Nephron (organoid): Measurements from ENCODE around the gene JAZF1.

Experiments
- H3K27ac Mint-ChIP-seq, 3 experiments: 2 replicates each; pipeline ENCODE4 v1.8.0; 2020; ENCODE audit warnings: mixed read lengths in 3 of 3, mild to moderate bottlenecking in 2 of 3, moderate library complexity in 1 of 3
- H3K27me3 Mint-ChIP-seq: 2 replicates; pipeline ENCODE4 v1.8.0; 2021; ENCODE audit warnings: low read depth, mild to moderate bottlenecking, moderate library complexity, mixed read lengths
- H3K36me3 Mint-ChIP-seq: 2 replicates; pipeline ENCODE4 v1.8.0; 2020; ENCODE audit warnings: low read depth, mixed read lengths
- H3K4me1 Mint-ChIP-seq: 2 replicates; pipeline ENCODE4 v1.8.0; 2020; ENCODE audit warnings: mixed read lengths
- H3K4me3 Mint-ChIP-seq, 3 experiments: 2 replicates each; pipeline ENCODE4 v1.8.0; 2020; ENCODE audit warnings: mild to moderate bottlenecking in 3 of 3, mixed read lengths in 3 of 3, moderate library complexity in 2 of 3
- H3K9me3 Mint-ChIP-seq: 2 replicates; pipeline ENCODE4 v1.8.0; 2020; ENCODE audit warnings: mixed read lengths
- TF ChIP-seq, protein P1 (sequence below), 3 experiments: fragments of 200-600 bp; sonication (generic); IDR thresholded peaks; one replicate each; pipeline ENCODE4 v1.5.0; 2021; ENCODE audit warnings: antibody characterized with exemption in 3 of 3; ENCODE audit not compliant: unreplicated experiment in 3 of 3

Gene JAZF1

DNA sequence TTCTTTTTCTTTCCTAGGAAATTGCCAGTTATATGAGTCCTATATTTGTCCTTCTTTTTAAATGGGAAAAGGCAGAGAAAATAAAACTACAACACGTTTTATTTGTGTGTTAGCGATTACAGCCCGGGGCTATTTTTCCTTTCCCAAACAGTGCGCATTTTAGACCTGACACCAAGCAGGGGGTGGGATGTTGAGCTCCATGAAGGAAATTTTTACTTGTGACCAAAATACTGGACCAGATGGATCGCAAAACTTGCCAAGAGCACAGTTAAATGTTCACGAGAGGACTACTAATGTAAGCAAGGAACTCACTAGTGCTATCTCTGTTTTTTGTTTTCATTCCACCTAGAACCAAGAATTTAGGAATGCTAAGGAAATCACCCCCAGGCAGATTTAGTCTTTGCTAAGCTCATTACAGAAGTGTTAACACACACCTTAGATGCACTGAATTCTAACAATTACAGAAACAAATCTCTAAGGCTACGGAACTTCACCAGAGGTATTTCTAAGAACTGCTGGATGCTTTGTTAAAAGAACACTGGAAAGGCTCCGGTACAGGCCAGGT lies 114.8 kb downstream of the JAZF1 start:
- no peaks in the 10 kb centered on the region for H3K27me3 Mint-ChIP-seq
- no peaks in the 10 kb centered on the region for H3K9me3 Mint-ChIP-seq
- H3K36me3 Mint-ChIP-seq: no peaks in the 10 kb centered on the region
- no peak overlapping the region for H3K4me3 Mint-ChIP-seq
- H3K27ac Mint-ChIP-seq: peak overlapping the region in 2 of 3 experiments; percentile 68 to 77
- TF ChIP-seq, protein P1, sequence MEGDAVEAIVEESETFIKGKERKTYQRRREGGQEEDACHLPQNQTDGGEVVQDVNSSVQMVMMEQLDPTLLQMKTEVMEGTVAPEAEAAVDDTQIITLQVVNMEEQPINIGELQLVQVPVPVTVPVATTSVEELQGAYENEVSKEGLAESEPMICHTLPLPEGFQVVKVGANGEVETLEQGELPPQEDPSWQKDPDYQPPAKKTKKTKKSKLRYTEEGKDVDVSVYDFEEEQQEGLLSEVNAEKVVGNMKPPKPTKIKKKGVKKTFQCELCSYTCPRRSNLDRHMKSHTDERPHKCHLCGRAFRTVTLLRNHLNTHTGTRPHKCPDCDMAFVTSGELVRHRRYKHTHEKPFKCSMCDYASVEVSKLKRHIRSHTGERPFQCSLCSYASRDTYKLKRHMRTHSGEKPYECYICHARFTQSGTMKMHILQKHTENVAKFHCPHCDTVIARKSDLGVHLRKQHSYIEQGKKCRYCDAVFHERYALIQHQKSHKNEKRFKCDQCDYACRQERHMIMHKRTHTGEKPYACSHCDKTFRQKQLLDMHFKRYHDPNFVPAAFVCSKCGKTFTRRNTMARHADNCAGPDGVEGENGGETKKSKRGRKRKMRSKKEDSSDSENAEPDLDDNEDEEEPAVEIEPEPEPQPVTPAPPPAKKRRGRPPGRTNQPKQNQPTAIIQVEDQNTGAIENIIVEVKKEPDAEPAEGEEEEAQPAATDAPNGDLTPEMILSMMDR (IDR thresholded peaks at IDR 0.05; ENCODE audit: unreplicated experiment in 3 of 3): no peak
- H3K4me1 Mint-ChIP-seq: peaks cover 60% of the 10 kb centered on the region

DNA sequence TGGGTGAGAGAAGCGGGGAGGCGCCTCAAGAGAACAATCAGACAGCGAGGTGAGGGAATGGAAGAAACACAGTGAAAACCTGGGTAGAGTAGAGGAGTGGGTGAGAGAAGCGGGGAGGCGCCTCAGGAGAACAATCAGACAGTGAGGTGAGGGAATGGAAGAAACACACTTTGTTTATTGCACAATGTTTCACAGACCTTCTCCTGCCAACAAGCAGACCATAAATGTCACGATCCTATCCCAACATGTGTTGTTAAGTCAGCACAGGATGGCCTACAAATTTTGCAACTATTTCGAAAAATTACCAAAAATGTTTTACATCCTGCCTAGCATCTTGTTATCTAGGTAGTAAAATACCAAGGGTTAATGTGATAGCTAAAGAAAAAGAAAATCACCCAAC lies 115.3 kb downstream of the JAZF1 start:
- H3K4me1 Mint-ChIP-seq: peaks cover 58% of the 10 kb centered on the region
- H3K27ac Mint-ChIP-seq: peak overlapping the region in 2 of 3 experiments; percentile 34 to 77
- H3K27me3 Mint-ChIP-seq: no peaks in the 10 kb centered on the region
- no peaks in the 10 kb centered on the region for H3K36me3 Mint-ChIP-seq
- no peaks in the 10 kb centered on the region for H3K9me3 Mint-ChIP-seq
- TF ChIP-seq, protein P1 (IDR thresholded peaks at IDR 0.05; ENCODE audit: unreplicated experiment in 3 of 3): no peak
- no peak overlapping the region for H3K4me3 Mint-ChIP-seq

DNA sequence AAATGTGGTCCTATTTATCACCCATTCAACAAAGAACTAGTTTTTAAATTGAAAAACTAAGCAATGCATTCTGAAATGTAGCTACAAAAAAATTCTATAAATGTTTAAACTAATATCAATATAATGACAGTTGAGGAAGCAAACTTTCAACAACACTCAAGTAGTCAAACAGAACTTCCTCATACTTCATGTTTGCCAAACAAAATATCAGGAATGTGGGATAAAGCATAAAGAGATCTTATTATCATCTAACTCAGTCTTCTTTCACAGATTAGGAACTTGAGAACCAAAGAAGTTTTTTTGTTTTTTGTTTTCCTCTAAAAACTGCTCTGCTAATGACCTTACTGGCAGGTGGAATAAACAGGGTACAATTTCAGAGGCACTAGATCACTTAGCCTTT lies 116.2 kb downstream of the JAZF1 start:
- TF ChIP-seq, protein P1 (IDR thresholded peaks at IDR 0.05; ENCODE audit: unreplicated experiment in 3 of 3): no peak
- Mint-ChIP-seq H3K27ac (peak overlapping the region in 2 of 3 experiments; percentile 75 to 77), H3K4me3 (no peak overlapping the region), H3K36me3 (no peaks in the 10 kb centered on the region), H3K9me3 (peaks cover 5% of the 10 kb centered on the region), H3K27me3 (no peaks in the 10 kb centered on the region), H3K4me1 (peaks cover 50% of the 10 kb centered on the region)

DNA sequence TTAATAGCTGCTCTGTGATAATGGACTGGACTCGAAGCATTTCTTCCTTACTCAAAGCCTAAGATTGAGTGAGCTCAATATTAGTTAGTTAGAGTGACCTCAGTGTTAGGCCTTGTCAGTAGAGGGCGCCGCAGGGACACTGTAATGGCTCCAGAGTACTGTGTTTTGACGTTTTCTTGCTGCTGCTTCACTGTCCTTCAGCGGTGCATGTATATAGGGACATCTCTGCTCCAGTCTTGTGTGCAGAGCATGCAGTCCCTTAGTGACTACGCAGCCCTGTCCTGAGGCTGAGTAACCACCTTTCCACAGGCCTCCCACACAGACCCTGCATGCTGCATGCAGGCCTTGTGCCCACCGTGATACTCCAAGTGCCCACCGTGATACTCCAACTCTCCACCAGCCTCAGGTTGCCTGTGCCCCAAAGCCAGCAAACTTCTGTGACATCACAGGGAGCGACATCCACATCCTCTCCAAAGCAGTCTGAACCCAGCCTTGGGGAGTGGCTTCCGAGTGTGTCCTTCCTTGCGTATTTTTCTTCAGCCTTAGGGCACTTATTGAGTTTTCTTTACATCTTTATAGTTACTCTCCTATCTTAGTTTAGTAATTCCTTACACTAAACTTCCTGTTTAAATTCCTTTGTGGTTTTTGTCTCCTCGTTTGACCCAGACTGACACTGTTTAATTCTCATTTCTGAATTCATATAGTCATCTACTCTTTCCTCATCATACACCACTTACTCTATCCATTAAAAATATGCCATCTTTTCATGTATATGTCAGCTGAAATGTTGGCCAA lies 118.2 kb downstream of the JAZF1 start:
- no peaks in the 10 kb centered on the region for H3K36me3 Mint-ChIP-seq
- H3K9me3 Mint-ChIP-seq: peaks cover 6% of the 10 kb centered on the region
- peak overlapping the region in 2 of 3 experiments; percentile 54 to 60 for H3K27ac Mint-ChIP-seq

DNA sequence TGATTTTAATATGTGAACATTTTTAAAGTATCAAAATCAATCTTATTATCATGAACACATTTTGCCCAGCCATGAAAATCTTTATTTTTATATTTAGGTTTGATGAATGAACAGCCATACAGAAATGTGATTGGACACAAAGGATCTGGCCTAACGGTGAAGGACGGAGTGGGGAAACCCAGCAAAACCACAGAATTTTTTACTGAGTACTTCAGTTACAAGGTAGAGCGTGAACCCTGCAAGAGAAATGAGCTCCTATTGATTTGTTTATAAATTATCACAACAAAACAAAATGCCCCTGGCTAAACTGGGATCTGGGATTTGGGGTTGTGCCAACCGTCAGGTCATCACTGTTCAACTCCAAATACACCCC lies 118.8 kb downstream of the JAZF1 start:
- Mint-ChIP-seq H3K4me1 (peaks cover 38% of the 10 kb centered on the region), H3K36me3 (no peaks in the 10 kb centered on the region), H3K27ac (peak overlapping the region in 2 of 3 experiments; percentile 54 to 60), H3K27me3 (no peaks in the 10 kb centered on the region), H3K4me3 (no peak overlapping the region), H3K9me3 (peaks cover 6% of the 10 kb centered on the region)
- TF ChIP-seq, protein P1 (IDR thresholded peaks at IDR 0.05; ENCODE audit: unreplicated experiment in 3 of 3): no peak

More for the DNA sequence above, 118.2 kb downstream of the JAZF1 start:
- Mint-ChIP-seq H3K4me3 (no peak overlapping the region), H3K27me3 (no peaks in the 10 kb centered on the region), H3K4me1 (peaks cover 38% of the 10 kb centered on the region)
- TF ChIP-seq, protein P1 (IDR thresholded peaks at IDR 0.05; ENCODE audit: unreplicated experiment in 3 of 3): peak; percentile 55 to 69 (median 65)
